Astrocyte (in vitro differentiated cells and primary cell): ENCODE data around the gene GRAP2. TPM values are rescaled to one million over a fixed set of nuclear protein-coding genes. Genes with fewer than 3 reads are reported as not detected.
A peak's percentile ranks its signal among the peaks of the same experiment; 100 is the strongest.

ENCODE experiments used
- DNase-seq: peaks from one replicate; pipeline ENCODE4 v3.0.0-alpha.2; 2010; ENCODE audit warnings: low read depth
- FAIRE-seq: peaks from 2 replicates; lab custom pipeline; 2011; peaks lifted over from hg19 to GRCh38; lab: Jason Lieb, UNC
- H2AFZ ChIP-seq: 2 replicates; pipeline ENCODE4 v1.6.0; 2012; ENCODE audit warnings: low read depth, low read length, inconsistent platforms
- H3K27ac ChIP-seq: 2 replicates; pipeline ENCODE4 v1.5.1; 2011; ENCODE audit warnings: low read depth, low read length, inconsistent platforms
- H3K27me3 ChIP-seq: 2 replicates; pipeline ENCODE4 v1.6.0; 2011; ENCODE audit warnings: low read length, inconsistent platforms; ENCODE audit not compliant: insufficient read depth
- H3K36me3 ChIP-seq: 2 replicates; pipeline ENCODE4 v1.5.1; 2011; ENCODE audit warnings: low read length, inconsistent platforms; ENCODE audit not compliant: insufficient read depth
- H3K4me1 ChIP-seq: 2 replicates; pipeline ENCODE4 v1.5.1; 2011; ENCODE audit warnings: low read length, inconsistent platforms; ENCODE audit not compliant: insufficient read depth
- H3K4me2 ChIP-seq: 2 replicates; pipeline ENCODE4 v1.6.0; 2012; ENCODE audit warnings: low read length, inconsistent platforms
- H3K4me3 ChIP-seq: 2 replicates; pipeline ENCODE4 v1.5.1; 2011; ENCODE audit warnings: low read depth, mild to moderate bottlenecking, low read length, inconsistent platforms; ENCODE audit not compliant: insufficient read depth
- H3K79me2 ChIP-seq: 2 replicates; pipeline ENCODE4 v1.6.0; 2012; ENCODE audit warnings: mild to moderate bottlenecking, low read length, inconsistent platforms; ENCODE audit not compliant: insufficient read depth
- H3K9ac ChIP-seq: 2 replicates; pipeline ENCODE4 v1.6.0; 2012; ENCODE audit warnings: mild to moderate bottlenecking, low read length, inconsistent platforms
- H3K9me3 ChIP-seq: 2 replicates; pipeline ENCODE4 v1.5.1; 2012; ENCODE audit warnings: low read depth, mild to moderate bottlenecking, low read length, inconsistent platforms; ENCODE audit not compliant: insufficient read depth
- H4K20me1 ChIP-seq: 2 replicates; pipeline ENCODE4 v1.6.0; 2012; ENCODE audit warnings: low read length, inconsistent platforms; ENCODE audit not compliant: insufficient read depth
- H3K27ac Mint-ChIP-seq: one replicate; pipeline ENCODE4 v1.8.0; 2021; ENCODE audit warnings: mild to moderate bottlenecking, mixed read lengths; ENCODE audit not compliant: unreplicated experiment
- H3K27me3 Mint-ChIP-seq: one replicate; pipeline ENCODE4 v1.8.0; 2021; ENCODE audit warnings: low read depth, mixed read lengths; ENCODE audit not compliant: unreplicated experiment
- H3K36me3 Mint-ChIP-seq: one replicate; pipeline ENCODE4 v1.8.0; 2021; ENCODE audit warnings: low read depth, mixed read lengths; ENCODE audit not compliant: unreplicated experiment
- H3K4me1 Mint-ChIP-seq: one replicate; pipeline ENCODE4 v1.8.0; 2021; ENCODE audit warnings: low read depth, mixed read lengths; ENCODE audit not compliant: unreplicated experiment
- H3K4me3 Mint-ChIP-seq: one replicate; pipeline ENCODE4 v1.8.0; 2021; ENCODE audit warnings: mild to moderate bottlenecking, moderate library complexity, mixed read lengths; ENCODE audit not compliant: unreplicated experiment
- H3K9me3 Mint-ChIP-seq: one replicate; pipeline ENCODE4 v1.8.0; 2021; ENCODE audit warnings: mild to moderate bottlenecking, mixed read lengths; ENCODE audit not compliant: unreplicated experiment
- EZH2 ChIP-seq: IDR thresholded peaks from 2 replicates; pipeline ENCODE4 v1.6.1; 2012; ENCODE audit warnings: mild to moderate bottlenecking, low read length, inconsistent platforms; ENCODE audit not compliant: insufficient read depth
- total RNA-seq: library from RNA; stranded (reverse); gene quantifications from 2 replicates; pipeline ENCODE4 v1.2.1, GENCODE V29; 2021
- TF ChIP-seq, protein P1 (sequence below): IDR thresholded peaks from 2 replicates; pipeline ENCODE4 v1.5.1; 2011; ENCODE audit warnings: low read depth, mild to moderate bottlenecking, inconsistent platforms, low read length, moderate library complexity; ENCODE audit not compliant: insufficient read depth

Gene GRAP2
- total RNA-seq, 1 donor from 2014 or later: 0.23 TPM

DNA sequence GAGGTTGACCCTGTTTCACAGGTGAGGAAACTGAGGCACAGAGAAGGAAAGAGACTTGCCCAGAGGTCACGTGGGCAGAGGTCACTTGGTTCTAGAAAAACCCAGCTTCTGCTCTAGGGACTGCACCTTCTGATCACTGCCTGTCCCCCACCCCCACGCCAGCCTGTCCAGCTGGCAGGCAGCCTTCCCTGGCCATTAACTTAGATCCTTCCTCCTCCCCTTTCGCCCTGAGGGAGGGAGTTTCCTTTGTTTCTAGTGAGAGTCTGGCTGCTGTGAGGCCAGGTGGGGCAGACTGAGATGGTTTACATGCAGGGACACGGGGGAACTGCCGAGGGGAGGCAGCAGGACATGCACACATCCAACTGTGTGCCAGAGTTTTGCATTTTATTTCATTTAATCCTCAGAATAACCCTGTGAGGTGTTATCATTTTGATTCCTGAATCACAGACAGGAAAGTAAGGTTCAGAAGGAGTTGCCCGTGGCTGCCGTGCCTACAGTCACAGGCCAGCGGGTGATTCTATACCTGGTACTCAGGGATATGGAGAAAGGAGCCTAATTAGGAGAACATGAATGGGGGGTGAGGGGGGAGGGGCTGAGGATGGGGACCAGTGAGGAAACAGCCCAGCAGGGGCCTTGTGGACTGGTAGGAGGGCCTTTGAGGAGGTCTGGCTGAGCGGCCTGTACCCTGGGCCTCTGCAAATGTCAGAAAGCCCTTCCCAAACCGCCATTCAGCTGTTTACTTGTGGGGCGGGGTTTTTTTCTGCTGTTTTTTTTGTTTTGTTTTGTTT lies 97.2 kb downstream of the GRAP2 start:
- Mint-ChIP-seq H3K4me1 (peaks cover 32% of the 10 kb centered on the region), H3K4me3 (no peak overlapping the region), H3K9me3 (no peaks in the 10 kb centered on the region), H3K36me3 (no peaks in the 10 kb centered on the region), H3K27me3 (peaks cover 18% of the 10 kb centered on the region), H3K27ac (peak overlapping the region; percentile 58)
- H3K9me3 ChIP-seq: no peaks in the 10 kb centered on the region
- no peak for FAIRE-seq
- peaks cover 16% of the 10 kb centered on the region for H3K27me3 ChIP-seq
- H3K36me3 ChIP-seq: no peaks in the 10 kb centered on the region
- no peak overlapping the region for H3K27ac ChIP-seq
- no peak overlapping the region for H3K4me2 ChIP-seq
- no peaks in the 10 kb centered on the region for H3K79me2 ChIP-seq
- H4K20me1 ChIP-seq: no peaks in the 10 kb centered on the region
- DNase-seq: peak; percentile 22
- H2AFZ ChIP-seq: no peak overlapping the region
- peaks cover 14% of the 10 kb centered on the region for H3K4me1 ChIP-seq
- H3K4me3 ChIP-seq: no peak overlapping the region
- TF ChIP-seq, protein P1, sequence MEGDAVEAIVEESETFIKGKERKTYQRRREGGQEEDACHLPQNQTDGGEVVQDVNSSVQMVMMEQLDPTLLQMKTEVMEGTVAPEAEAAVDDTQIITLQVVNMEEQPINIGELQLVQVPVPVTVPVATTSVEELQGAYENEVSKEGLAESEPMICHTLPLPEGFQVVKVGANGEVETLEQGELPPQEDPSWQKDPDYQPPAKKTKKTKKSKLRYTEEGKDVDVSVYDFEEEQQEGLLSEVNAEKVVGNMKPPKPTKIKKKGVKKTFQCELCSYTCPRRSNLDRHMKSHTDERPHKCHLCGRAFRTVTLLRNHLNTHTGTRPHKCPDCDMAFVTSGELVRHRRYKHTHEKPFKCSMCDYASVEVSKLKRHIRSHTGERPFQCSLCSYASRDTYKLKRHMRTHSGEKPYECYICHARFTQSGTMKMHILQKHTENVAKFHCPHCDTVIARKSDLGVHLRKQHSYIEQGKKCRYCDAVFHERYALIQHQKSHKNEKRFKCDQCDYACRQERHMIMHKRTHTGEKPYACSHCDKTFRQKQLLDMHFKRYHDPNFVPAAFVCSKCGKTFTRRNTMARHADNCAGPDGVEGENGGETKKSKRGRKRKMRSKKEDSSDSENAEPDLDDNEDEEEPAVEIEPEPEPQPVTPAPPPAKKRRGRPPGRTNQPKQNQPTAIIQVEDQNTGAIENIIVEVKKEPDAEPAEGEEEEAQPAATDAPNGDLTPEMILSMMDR: no peak
- TF ChIP-seq EZH2: no peak
- no peak overlapping the region for H3K9ac ChIP-seq

DNA sequence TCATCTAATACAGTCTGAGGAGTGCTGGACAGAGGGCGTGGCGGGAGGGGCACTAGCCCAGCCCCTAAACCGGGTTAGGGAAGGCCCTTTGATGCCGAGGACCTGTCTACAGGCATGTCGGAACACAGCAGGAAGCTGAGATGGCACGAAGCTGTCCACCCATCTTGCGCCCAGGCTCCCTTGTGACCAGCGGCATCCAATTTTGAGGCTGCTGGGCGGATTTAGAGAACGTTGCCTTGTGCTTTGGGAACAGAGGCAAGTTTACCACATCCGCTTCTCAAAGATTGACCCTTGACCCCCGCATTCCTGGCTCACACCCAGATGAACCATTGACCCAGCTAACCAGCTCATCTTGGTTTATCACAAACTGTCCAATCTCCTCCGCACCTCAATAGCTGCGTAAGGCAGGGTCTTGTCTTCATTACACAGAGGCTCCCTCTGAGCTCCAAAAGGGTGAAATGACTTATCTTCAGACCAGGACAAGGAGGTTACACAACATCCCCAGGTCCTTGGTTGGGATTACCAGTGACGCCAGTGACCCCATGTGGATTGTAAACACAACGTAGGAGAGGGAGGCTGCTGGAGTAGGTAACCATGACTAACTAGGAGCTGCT lies 98.4 kb downstream of the GRAP2 start:
- FAIRE-seq (no peak), DNase-seq (peak; percentile 42)
- no peak overlapping the region for H3K9ac ChIP-seq
- H3K79me2 ChIP-seq: no peaks in the 10 kb centered on the region
- H3K27me3 ChIP-seq: peaks cover 13% of the 10 kb centered on the region
- TF ChIP-seq, protein P1: peak; percentile 15
- no peak for TF ChIP-seq EZH2
- Mint-ChIP-seq H3K27me3 (peaks cover 9% of the 10 kb centered on the region), H3K27ac (no peak overlapping the region), H3K4me3 (no peak overlapping the region), H3K4me1 (peaks cover 33% of the 10 kb centered on the region), H3K36me3 (no peaks in the 10 kb centered on the region), H3K9me3 (no peaks in the 10 kb centered on the region)
- H3K9me3 ChIP-seq: no peaks in the 10 kb centered on the region
- H2AFZ ChIP-seq: no peak overlapping the region
- H3K4me2 ChIP-seq: peak overlapping the region; percentile 14
- H3K4me1 ChIP-seq: peaks cover 14% of the 10 kb centered on the region
- H3K27ac ChIP-seq: no peak overlapping the region
- H3K36me3 ChIP-seq: no peaks in the 10 kb centered on the region
- H3K4me3 ChIP-seq: no peak overlapping the region
- H4K20me1 ChIP-seq: no peaks in the 10 kb centered on the region
